K562 (cell line): ENCODE measurements around the gene CAMSAP3. TPM values are rescaled to one million over a fixed set of nuclear protein-coding genes. Genes with fewer than 3 reads are reported as not detected.

Experiments used
- NONO ChIP-seq, 2 experiments: fragments of 200-400 bp in 1 of 2; fragments of 450-650 bp in 1 of 2; formaldehyde crosslinking in 1 of 2; IDR thresholded peaks; 2 replicates each; pipeline ENCODE4 v1.6.1; 2017; ENCODE audit warnings: low read depth in 2 of 2, mild to moderate bottlenecking in 2 of 2, moderate library complexity in 2 of 2, low read length in 1 of 2
- SPI1 ChIP-seq: IDR thresholded peaks from 2 replicates; pipeline ENCODE4 v1.6.1; 2011; ENCODE audit warnings: low read depth, low read length, control low read depth, borderline replicate concordance
- ZNF24 ChIP-seq: fragments of 450-650 bp; IDR thresholded peaks from 2 replicates; pipeline ENCODE4 v1.6.1; 2016
- ZNF589 ChIP-seq: fragments of 200-800 bp; sonication (Bioruptor generic); IDR thresholded peaks from 2 replicates; pipeline ENCODE4 v1.6.1; 2016; ENCODE audit warnings: low read depth, missing genetic modification characterization, missing compliant biosample characterization
- polyA plus RNA-seq, 8 experiments: library from polyadenylated mRNA; depleted of rRNA in 4 of 8; stranded (reverse) in 5 of 8; unstranded in 3 of 8; fragments of >200 nt; fragmentation: Nextera tagmentation in 2 of 8; fragmentation: Illumina TruSeq in 1 of 8; extraction: Ambion mirVana in 2 of 8; extraction: Trizol in 1 of 8; gene quantifications; 2 replicates each; pipeline versions ENCODE4 v1.2.1 to v1.2.3, GENCODE V29; 2011 to 2014; ENCODE audit warnings: inconsistent platforms in 1 of 8, missing spikeins in 1 of 8
- total RNA-seq, 7 experiments: library from RNA; depleted of rRNA in 6 of 7; stranded (reverse); fragments of >200 nt in 6 of 7; fragmentation: Illumina TruSeq in 2 of 7; extraction: Trizol in 2 of 7; gene quantifications; 2 replicates each; pipeline versions ENCODE4 v1.2.1 to v1.2.3, GENCODE V29; 2011 to 2021; ENCODE audit warnings: low replicate concordance in 1 of 7
- TF ChIP-seq, protein P1 (sequence below): fragments of 200-800 bp; sonication (Bioruptor generic); IDR thresholded peaks from 2 replicates; pipeline ENCODE4 v1.6.1; 2016; ENCODE audit warnings: missing genetic modification characterization, missing compliant biosample characterization
- TF ChIP-seq, protein P2 (sequence below): fragments of 250-450 bp; sonication (Bioruptor Pico); IDR thresholded peaks from 2 replicates; pipeline ENCODE4 v1.9.0; 2021; ENCODE audit warnings: mild to moderate bottlenecking
- TF ChIP-seq, protein P3 (sequence below): fragments of 250-450 bp; sonication (Bioruptor Pico); IDR thresholded peaks from 2 replicates; pipeline ENCODE4 v1.5.1; 2021; ENCODE audit warnings: mild to moderate bottlenecking
- TF ChIP-seq, protein P4 (sequence below): fragments of 450-650 bp; formaldehyde crosslinking; IDR thresholded peaks from 2 replicates; pipeline ENCODE4 v1.4.0; 2022; ENCODE audit warnings: missing genetic modification characterization

Gene CAMSAP3
- total and polyA plus RNA-seq, 9 of the 15 experiments (the other 6 are each of a cell fraction or from before 2014, with no cell fraction given): 0.01 to 0.89 (median 0.22) TPM; not detected in 1

DNA sequence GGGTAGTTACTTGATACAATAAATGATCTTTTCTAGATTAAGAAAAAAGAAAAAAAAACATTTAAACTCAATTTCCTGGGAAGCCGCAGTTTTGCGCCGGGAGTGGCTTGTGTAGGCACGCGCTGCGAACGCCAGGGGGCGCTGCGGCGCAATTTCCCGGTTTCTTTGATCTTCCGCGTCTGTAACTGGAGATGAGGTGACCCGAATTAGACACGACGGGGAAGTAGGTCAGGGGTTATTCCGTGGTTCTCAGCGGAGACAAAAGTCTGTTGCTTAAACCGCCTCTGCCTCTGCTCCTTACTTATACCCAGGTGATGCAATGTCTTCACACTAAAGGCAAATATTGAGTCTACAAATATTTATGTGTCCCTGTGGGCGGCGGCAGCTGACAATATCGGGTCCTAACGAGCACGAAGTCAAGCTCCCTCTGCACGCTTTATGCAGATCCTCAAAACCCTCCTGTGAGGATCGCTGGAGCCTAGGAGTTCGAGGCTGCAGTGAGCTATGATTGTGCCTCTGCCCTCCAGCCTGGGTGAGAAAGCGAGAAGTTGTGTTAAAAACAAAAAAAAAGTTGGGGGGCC, 56.5 kb downstream of the CAMSAP3 start (continued):
- TF ChIP-seq, protein P1, sequence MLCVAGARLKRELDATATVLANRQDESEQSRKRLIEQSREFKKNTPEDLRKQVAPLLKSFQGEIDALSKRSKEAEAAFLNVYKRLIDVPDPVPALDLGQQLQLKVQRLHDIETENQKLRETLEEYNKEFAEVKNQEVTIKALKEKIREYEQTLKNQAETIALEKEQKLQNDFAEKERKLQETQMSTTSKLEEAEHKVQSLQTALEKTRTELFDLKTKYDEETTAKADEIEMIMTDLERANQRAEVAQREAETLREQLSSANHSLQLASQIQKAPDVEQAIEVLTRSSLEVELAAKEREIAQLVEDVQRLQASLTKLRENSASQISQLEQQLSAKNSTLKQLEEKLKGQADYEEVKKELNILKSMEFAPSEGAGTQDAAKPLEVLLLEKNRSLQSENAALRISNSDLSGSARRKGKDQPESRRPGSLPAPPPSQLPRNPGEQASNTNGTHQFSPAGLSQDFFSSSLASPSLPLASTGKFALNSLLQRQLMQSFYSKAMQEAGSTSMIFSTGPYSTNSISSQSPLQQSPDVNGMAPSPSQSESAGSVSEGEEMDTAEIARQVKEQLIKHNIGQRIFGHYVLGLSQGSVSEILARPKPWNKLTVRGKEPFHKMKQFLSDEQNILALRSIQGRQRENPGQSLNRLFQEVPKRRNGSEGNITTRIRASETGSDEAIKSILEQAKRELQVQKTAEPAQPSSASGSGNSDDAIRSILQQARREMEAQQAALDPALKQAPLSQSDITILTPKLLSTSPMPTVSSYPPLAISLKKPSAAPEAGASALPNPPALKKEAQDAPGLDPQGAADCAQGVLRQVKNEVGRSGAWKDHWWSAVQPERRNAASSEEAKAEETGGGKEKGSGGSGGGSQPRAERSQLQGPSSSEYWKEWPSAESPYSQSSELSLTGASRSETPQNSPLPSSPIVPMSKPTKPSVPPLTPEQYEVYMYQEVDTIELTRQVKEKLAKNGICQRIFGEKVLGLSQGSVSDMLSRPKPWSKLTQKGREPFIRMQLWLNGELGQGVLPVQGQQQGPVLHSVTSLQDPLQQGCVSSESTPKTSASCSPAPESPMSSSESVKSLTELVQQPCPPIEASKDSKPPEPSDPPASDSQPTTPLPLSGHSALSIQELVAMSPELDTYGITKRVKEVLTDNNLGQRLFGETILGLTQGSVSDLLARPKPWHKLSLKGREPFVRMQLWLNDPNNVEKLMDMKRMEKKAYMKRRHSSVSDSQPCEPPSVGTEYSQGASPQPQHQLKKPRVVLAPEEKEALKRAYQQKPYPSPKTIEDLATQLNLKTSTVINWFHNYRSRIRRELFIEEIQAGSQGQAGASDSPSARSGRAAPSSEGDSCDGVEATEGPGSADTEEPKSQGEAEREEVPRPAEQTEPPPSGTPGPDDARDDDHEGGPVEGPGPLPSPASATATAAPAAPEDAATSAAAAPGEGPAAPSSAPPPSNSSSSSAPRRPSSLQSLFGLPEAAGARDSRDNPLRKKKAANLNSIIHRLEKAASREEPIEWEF (CRISPR knock-in tag): no peak
- 0 out of 2 replicates have a peak, but pooled peaks have one; percentile 18 for TF ChIP-seq ZNF589 (CRISPR knock-in tag)
- TF ChIP-seq, protein P2, sequence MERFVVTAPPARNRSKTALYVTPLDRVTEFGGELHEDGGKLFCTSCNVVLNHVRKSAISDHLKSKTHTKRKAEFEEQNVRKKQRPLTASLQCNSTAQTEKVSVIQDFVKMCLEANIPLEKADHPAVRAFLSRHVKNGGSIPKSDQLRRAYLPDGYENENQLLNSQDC (CRISPR knock-in tag): no peak
- TF ChIP-seq, protein P3, sequence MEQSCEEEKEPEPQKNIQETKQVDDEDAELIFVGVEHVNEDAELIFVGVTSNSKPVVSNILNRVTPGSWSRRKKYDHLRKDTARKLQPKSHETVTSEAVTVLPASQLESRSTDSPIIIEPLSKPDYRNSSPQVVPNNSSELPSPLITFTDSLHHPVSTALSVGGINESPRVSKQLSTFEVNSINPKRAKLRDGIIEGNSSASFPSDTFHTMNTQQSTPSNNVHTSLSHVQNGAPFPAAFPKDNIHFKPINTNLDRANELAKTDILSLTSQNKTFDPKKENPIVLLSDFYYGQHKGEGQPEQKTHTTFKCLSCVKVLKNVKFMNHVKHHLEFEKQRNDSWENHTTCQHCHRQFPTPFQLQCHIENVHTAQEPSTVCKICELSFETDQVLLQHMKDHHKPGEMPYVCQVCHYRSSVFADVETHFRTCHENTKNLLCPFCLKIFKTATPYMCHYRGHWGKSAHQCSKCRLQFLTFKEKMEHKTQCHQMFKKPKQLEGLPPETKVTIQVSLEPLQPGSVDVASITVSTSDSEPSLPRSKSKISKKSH (CRISPR knock-in tag): no peak
- TF ChIP-seq SPI1: no peak
- no peak for TF ChIP-seq NONO (IDR thresholded peaks at IDR 0.05; ENCODE audit: low read depth in 2 of 2, low read length in 1 of 2)
- TF ChIP-seq, protein P4, sequence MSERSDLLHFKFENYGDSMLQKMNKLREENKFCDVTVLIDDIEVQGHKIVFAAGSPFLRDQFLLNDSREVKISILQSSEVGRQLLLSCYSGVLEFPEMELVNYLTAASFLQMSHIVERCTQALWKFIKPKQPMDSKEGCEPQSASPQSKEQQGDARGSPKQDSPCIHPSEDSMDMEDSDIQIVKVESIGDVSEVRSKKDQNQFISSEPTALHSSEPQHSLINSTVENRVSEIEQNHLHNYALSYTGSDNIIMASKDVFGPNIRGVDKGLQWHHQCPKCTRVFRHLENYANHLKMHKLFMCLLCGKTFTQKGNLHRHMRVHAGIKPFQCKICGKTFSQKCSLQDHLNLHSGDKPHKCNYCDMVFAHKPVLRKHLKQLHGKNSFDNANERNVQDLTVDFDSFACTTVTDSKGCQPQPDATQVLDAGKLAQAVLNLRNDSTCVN (CRISPR knock-in tag): no peak
- TF ChIP-seq ZNF24: no peak
